ENCODE data around the gene PCNX2. TPM values are rescaled to one million over a fixed set of nuclear protein-coding genes. Genes with fewer than 3 reads are reported as not detected.

The PCNX2 gene
- total and polyA plus RNA-seq, 9 donors = 5.7 to 26.0 (median 18.9) TPM

GRCh38 chr1:232951605-232952004, 343.9 kb downstream of the PCNX2 start:
- intact Hi-C loops (cut with DNase I) = no loop called here
- Histone ChIP-seq H3K4me1 (ENCODE audit: insufficient read depth) (peaks cover 3% of the 10 kb centered on the region), H3K27me3 (no peaks in the 10 kb centered on the region), H3K27ac (no peak overlapping the region), H3K9me3 (no peaks in the 10 kb centered on the region), H3K36me3 (no peaks in the 10 kb centered on the region), H3K4me3 (peak overlapping the region; percentile 98)
- no peak for DNase-seq
- 58 to 64% (median 63%) methylated on average over 1 of the region's 1 CpG for WGBS, 3 donors
- TF ChIP-seq CTCF (IDR thresholded peaks at IDR 0.05) (no peak), EP300 (IDR thresholded peaks at IDR 0.05) (no peak), POLR2A (IDR thresholded peaks at IDR 0.05) (no peak)

GRCh38 chr1:232951180-232951579, 344.3 kb downstream of the PCNX2 start:
- Histone ChIP-seq H3K4me3 (peak overlapping the region; percentile 98), H3K36me3 (no peaks in the 10 kb centered on the region), H3K9me3 (no peaks in the 10 kb centered on the region), H3K4me1 (ENCODE audit: insufficient read depth) (peaks cover 3% of the 10 kb centered on the region), H3K27me3 (no peaks in the 10 kb centered on the region), H3K27ac (no peak overlapping the region)
- DNase-seq = no peak
- TF ChIP-seq EP300 (IDR thresholded peaks at IDR 0.05) (no peak), CTCF (IDR thresholded peaks at IDR 0.05) (no peak), POLR2A (IDR thresholded peaks at IDR 0.05) (no peak)
- intact Hi-C loops (cut with DNase I) = no loop called here
- WGBS, 3 donors = 18 to 24% (median 24%) methylated on average over 5 of the region's 5 CpGs

GRCh38 chr1:232950197-232951176, 345.0 kb downstream of the PCNX2 start, which contains the start of gene NTPCR:
Gene NTPCR (plus strand): TSS chr1:232950611. CDS start chr1:232950711, 100 bp downstream.
- TF ChIP-seq POLR2A (IDR thresholded peaks at IDR 0.05) (no peak), EP300 (IDR thresholded peaks at IDR 0.05) (peak; percentile 38)
- no peaks in the 10 kb centered on the region for H3K27me3 ChIP-seq
- WGBS, 3 donors = 0 to 1% (median 1%) methylated on average over 54 to 56 of the region's 56 CpGs
- no peaks in the 10 kb centered on the region for H3K9me3 ChIP-seq
- intact Hi-C loops (cut with DNase I) = no loop called here
- peaks cover 3% of the 10 kb centered on the region for H3K4me1 ChIP-seq (ENCODE audit: insufficient read depth)
- peak within 1 kb of the TSS in 1 of 2 donors; percentile 69 for H3K27ac ChIP-seq
- peak within 1 kb of the TSS; percentile 98 for H3K4me3 ChIP-seq
- no peaks in the 10 kb centered on the region for H3K36me3 ChIP-seq
- DNase-seq = peak; percentile 92 to 97 (median 97)

- Histone ChIP-seq H3K4me1 (ENCODE audit: insufficient read depth) (peaks cover 3% of the 10 kb centered on the region), H3K27ac (peak overlapping the region in 1 of 2 donors; percentile 69), H3K4me3 (peak overlapping the region; percentile 98), H3K36me3 (no peaks in the 10 kb centered on the region), H3K27me3 (no peaks in the 10 kb centered on the region), H3K9me3 (no peaks in the 10 kb centered on the region)
- TF ChIP-seq CTCF (IDR thresholded peaks at IDR 0.05) = no peak
- no peak for TF ChIP-seq POLR2A (IDR thresholded peaks at IDR 0.05)
- no peak for TF ChIP-seq EP300 (IDR thresholded peaks at IDR 0.05)
- intact Hi-C loops (cut with DNase I) = no loop called here
- 75 to 81% (median 76%) methylated on average over 5 of the region's 5 CpGs for WGBS, 3 donors
- no peak for DNase-seq
Measured at GRCh38 chr1:232949636-232950196, 345.8 kb downstream of the PCNX2 start.
